ENCODE data around the gene ELAVL4.

Gene ELAVL4

GRCh38 chr1:50108497-50109059 is at the start of gene ELAVL4:
ELAVL4 (plus strand) TSS chr1:50108920; CDS start chr1:50109190, 270 bp downstream.
- no peak for DNase-seq (ENCODE audit: low spot score)
- no peak for FAIRE-seq

GRCh38 chr1:50060279-50060678 is 48.4 kb upstream of the ELAVL4 start:
- DNase-seq (ENCODE audit: low spot score) (peak; percentile 18), FAIRE-seq (no peak)

- no peak for DNase-seq (ENCODE audit: low spot score)
- FAIRE-seq: no peak
These were observed 41.9 kb upstream of the ELAVL4 start for GRCh38 chr1:50066806-50067205.

DNA sequence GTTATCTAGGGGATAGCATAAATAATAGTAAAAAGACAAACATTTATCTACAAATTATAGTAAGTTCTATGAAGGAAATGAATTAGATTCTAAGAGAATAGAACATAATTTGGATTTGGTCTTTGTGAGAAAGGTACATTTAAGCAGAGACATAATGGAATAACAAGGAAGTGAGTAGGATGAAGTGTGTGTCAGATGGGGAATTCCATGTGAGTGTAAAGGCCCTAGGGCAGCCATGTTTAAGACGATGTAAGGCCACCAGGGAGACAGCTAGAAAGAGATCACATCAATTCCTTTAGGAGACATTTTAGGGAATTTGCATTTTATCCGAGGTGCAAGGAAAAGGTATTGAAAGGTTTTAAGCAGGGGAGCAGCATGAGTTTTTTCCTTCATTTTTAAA is 33.8 kb upstream of the ELAVL4 start:
- no peak for FAIRE-seq
- DNase-seq (ENCODE audit: low spot score): no peak

DNA sequence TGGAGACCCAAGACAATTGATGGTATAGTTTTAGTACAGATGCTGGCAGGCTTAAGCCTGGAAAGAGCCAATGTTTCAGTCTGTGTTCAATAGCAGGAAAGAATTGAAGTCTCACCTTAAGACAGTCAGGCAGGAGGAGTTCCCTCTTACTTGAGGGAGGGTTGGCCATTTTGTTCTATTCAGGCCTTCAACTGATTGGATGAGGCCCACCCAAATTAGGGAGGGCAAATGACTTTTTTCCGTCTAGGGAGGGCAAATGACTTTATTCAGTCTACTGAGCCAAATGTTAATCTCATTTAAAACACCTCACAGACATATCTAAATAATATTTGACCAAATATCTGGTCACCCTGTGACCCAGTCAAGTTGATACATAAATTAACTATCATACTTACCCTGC is 31.4 kb upstream of the ELAVL4 start:
- no peak for FAIRE-seq
- no peak for DNase-seq (ENCODE audit: low spot score)

DNA sequence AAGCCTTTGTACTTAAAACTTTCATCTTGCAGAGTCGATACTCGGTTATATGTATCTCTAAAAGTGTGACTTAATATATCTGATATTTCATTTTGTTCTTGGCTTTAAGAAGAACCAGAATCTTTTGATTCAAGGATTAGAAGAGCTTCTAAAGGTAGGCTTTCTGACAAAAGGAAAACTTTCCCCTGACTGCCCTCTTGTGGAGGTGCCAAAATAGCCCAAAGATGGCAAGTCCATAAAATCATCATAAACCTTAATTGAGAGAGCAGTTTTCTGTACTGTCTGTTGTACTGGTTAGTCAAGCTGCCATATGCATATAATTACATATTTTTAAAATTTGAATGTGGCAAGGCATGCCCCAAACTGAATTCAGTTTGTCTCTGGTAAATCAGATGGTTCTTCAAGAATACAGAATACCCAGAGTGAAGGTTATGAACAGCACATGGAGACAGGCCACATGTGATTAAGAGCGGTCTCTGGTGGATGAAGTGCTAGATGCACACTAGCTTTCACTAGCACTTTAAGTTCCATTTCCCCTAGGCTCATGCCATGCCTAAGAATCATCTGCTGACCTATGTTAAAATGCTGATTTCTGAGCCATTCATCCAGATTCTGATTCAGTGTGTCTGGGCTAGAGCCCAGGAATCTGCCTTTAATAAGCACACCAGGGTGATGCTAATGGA is 27.7 kb upstream of the ELAVL4 start:
- DNase-seq (ENCODE audit: low spot score) (peak; percentile 25), FAIRE-seq (no peak)

DNA sequence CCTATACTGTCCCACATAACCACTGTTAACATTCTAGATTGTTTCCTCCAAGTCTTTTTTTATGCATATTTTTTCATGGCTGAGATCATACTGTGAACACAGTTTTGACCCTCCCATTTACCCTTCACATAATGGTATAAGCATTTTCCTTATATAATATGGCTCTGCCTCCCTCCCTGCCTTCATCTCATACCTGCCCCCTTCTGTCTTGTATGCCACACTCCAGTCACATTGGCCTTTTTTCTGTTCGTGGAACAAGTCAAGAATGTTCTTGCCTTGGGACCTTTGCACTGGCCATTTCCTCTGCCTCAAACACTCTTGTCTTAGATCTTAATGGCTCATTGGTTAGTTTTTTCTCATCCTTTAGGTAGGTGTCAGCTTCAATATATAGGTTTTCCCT is 24.3 kb upstream of the ELAVL4 start:
- FAIRE-seq (no peak), DNase-seq (ENCODE audit: low spot score) (no peak)

DNA sequence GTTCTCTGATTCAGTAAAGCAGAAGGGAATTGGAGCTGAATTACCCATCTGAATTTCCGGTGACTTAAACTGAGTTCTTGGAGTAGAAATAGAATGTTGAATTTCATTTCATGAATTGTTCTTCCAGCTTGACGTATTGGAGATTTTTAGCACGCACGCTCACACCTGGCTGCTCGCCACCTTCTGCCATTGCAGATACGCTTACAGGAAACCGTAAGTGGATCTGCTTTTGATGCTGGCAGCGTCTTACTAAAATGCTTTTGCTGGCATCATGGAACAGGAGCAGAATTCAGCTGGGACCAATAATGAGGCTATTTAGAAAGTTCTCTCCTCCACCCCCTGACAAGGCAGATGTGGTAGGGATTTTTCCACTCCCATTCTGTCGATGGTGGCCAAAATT is 17.7 kb upstream of the ELAVL4 start:
- DNase-seq (ENCODE audit: low spot score) (no peak), FAIRE-seq (no peak)

- FAIRE-seq: no peak
These were observed 13.0 kb upstream of the ELAVL4 start for GRCh38 chr1:50095716-50096115.

DNA sequence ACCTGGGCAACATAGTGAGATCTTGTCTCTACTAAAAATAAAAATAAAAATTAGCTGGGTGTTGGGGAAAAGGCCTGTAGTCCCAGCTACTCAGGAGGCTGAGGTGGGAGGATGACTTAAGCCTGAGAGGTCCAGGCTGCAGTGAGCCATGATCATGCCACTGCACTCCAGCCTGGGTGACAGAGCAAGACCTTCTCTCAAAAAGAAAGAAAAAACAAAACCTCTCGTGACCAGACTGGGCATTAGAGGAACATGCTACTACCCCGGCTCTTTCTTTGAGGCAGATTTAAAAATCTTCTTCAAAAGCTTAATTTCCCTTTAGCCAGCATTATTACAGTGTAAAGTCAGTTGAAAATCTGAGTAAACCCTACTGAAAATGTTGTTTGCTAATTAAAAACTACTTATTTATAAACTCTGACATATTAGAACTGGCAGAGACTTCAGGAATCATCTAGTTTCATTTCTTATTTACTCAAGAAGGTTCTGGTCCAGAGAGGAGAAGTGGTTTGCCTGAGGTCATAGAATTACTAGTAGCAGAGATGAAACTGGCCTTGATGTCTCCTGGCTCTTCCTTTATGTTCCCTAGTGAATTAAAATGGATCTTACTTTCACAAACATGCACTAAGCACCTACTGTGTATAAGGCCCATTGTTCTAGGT is 11.6 kb upstream of the ELAVL4 start:
- no peak for FAIRE-seq
- no peak for DNase-seq (ENCODE audit: low spot score)

More at GRCh38 chr1:50095716-50096115, 13.0 kb upstream of the ELAVL4 start:
- no peak for DNase-seq (ENCODE audit: low spot score)

GRCh38 chr1:50097791-50098190 is 10.9 kb upstream of the ELAVL4 start:
- DNase-seq (ENCODE audit: low spot score) (no peak), FAIRE-seq (no peak)

DNA sequence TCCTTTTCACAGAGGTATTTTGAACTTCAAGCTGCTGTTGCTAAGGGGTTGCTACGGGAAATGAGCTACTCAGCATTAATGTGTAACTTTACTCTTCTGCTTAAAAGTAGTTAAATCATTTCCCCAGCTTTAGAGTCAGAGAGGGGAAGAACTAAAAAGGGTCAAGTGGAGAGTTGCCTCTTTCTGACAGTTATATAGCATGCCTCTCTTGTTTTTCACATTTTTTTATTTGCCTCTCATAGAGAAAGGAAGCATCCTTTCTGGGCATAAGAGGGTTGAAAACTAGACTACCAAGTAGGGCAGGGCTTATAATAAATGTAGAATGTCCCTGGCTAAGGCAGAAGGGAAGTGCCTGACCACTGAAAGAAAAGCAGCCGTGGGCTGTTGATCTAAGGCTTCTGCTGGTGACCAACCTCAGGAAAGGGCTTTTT is 10.1 kb upstream of the ELAVL4 start:
- DNase-seq (ENCODE audit: low spot score): no peak
- no peak for FAIRE-seq

GRCh38 chr1:50099654-50100053 is 9.1 kb upstream of the ELAVL4 start:
- DNase-seq (ENCODE audit: low spot score) (no peak), FAIRE-seq (no peak)

- no peak for DNase-seq (ENCODE audit: low spot score)
- FAIRE-seq: no peak
These were observed 5.1 kb upstream of the ELAVL4 start for GRCh38 chr1:50103615-50104081.

DNA sequence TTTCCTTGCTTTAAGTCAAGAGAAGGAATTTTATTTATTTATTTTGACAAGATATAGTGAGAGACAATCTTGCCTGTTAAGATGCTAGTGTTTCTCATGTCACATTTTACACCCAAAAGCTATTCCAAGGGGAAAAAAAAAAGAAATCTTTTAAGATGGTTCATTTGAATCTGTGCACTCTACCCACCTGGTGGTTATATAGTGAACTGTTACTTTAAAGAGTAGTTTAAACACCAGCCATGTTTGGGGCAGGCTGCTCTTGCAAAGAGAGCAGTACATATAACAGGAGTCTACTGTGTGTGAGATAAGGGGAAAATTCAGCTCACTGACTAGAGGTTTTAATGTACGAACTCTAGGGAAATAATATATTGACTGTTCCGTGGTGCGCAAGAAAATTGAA is 3.3 kb upstream of the ELAVL4 start:
- DNase-seq (ENCODE audit: low spot score): no peak
- FAIRE-seq: no peak

DNA sequence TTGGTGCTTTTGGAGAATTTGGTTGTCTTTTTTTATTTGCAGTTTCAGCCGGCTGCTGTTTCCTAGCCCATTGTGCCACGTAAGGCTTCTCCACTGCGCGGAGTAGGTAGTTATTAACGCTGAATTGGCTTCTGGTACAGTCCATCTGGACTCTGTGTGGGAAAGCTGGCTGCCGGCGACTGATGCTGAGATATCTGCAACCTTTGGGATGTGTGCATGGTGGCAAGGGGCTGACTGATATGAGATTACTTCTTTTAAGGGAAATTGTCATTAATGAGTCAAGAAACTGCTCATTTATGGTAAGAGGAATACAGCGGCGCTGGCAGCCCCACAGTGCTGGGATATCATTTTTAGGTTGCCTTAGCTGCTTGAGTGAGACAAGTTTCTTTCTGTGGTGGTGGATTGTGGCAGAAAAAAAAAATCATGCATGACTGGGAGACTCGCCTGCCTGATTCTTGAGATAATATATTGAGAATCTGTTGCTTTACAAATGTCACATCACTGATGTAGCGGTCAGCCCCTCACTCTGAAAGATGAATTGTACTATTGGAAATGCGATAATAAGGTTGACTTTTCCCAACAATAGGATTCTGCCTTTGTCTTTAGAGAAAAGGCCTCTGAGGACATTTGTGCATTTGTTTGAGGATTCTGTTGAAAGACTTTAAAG is 2.5 kb upstream of the ELAVL4 start:
- DNase-seq (ENCODE audit: low spot score): no peak
- FAIRE-seq: no peak

- DNase-seq (ENCODE audit: low spot score): no peak
- FAIRE-seq: no peak
These were observed 396 bp downstream of the ELAVL4 start for GRCh38 chr1:50109116-50109515.

DNA sequence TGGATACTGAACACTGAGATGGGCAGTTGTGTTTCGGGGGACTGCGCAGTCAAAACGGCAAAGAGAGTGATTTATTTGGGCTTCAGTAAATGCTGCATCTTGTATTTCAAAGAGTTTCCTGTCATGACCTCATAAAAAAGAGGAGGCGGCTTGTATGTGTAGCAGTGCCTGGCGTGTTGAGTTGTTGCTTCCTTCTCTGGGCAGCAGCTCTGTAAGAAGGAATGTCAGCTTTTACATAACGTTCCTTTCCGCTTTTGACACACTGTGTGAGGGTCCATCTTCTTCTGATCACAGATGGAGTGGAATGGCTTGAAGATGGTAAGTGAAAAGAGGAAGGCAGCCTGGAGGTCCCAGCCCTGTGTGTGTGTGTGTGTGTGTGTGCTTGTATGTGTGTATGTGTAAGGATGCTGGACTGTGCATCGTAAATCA is 941 bp downstream of the ELAVL4 start:
- DNase-seq (ENCODE audit: low spot score) (peak; percentile 11), FAIRE-seq (no peak)

GRCh38 chr1:50110151-50110550 is 1.4 kb downstream of the ELAVL4 start:
- no peak for FAIRE-seq
- no peak for DNase-seq (ENCODE audit: low spot score)

DNA sequence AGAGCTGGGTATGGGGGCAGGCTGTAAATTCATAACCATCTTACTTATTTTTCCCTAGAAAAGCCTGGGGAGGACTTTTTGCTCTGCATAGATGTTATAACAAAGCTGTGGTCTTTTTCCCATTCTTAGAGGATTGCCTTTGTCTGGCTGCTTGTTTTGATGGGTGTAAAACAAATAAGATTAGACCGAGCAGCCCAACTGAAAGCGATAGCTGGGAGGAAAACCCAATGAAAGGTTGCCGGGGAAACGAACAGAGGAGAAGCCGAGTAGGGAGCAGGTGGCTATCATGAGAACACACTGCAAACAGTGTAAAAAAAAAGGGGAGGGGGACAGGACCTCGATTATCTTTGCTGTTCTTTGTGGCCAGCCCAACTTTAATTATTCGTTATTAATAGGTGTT is 1.9 kb downstream of the ELAVL4 start:
- DNase-seq (ENCODE audit: low spot score): no peak
- FAIRE-seq: no peak

DNA sequence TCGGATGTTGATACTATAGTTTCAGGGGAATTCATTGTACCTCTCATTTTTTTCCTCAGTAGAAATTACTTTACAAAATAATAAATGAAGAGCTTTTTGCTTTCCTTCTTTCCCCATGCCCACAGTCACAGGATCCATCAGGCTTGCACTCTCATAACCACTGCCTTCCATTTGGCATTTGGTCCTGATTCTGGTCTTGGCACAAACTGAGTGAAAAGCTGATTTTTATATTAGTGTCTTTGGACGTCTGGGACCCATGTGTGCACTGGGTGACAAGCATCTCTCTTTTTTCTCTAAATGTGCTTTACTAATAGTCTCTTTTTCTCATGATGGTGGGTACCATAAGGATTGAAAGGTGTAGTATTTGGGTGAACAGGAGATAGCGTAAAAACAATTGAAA is 2.8 kb downstream of the ELAVL4 start:
- FAIRE-seq: no peak

GRCh38 chr1:50112193-50112592 is 3.5 kb downstream of the ELAVL4 start:
- DNase-seq (ENCODE audit: low spot score) (no peak), FAIRE-seq (no peak)

More for the DNA sequence above, 2.8 kb downstream of the ELAVL4 start:
- DNase-seq (ENCODE audit: low spot score): no peak
